Bladder microvascular endothelial cell (primary cell): ENCODE results near the gene TMA16. TPM values are rescaled to one million over a fixed set of nuclear protein-coding genes. Genes with fewer than 3 reads are reported as not detected.

Source experiments
- total RNA-seq: library from RNA; depleted of rRNA; stranded (reverse); fragments of >200 nt; gene quantifications from 2 replicates; pipeline ENCODE4 v1.2.3, GENCODE V29; 2014

Gene TMA16
- 20.1 and 27.3 TPM in 2 replicates for total RNA-seq

GRCh38 chr4:163494360-163495241 is at the start of gene TMA16:
TSS of gene TMA16 (plus strand) at chr4:163494690. CDS start at chr4:163494802, 112 bp downstream.

GRCh38 chr4:163473576-163473975 is 20.9 kb upstream of the TMA16 start, which contains the start of gene TKTL2:
TSS of gene TKTL2 (minus strand) at chr4:163473754. CDS start at chr4:163473734, 20 bp downstream.

Other genes with a start within 250 kb of the TMA16 start
- gene NPY1R, start 162.1 kb upstream of the TMA16 start, total RNA-seq: 0.06 TPM in 1 of 2 replicates, not detected in the other
- not detected in 2 replicates for gene NPY5R, start 150.8 kb upstream of the TMA16 start, total RNA-seq
- 0.06 TPM in 1 of 2 replicates, not detected in the other for gene TKTL2, start 20.9 kb upstream of the TMA16 start, total RNA-seq